HCT116 (cell line): ENCODE results near the gene GSTA4. TPM values are rescaled to one million over a fixed set of nuclear protein-coding genes. Genes with fewer than 3 reads are reported as not detected.
"Not testable (repeated sequence)": the region's sequence is repeated elsewhere in the genome, so short reads cannot be mapped to it uniquely, and the experiment has no call there.

Source experiments
- ATAC-seq: fragments of 200-7000 bp; cut with Tn5 transposase; 2 replicates; pipeline ENCODE4 v1.9.1; 2020; ENCODE audit warnings: mild to moderate bottlenecking, moderate library complexity
- BruUV-seq: library from RNA; stranded (reverse); fragments of 400-500 nt; replicated peaks from 2 replicates; lab custom pipeline; 2021; lab: Mats Ljungman, UMichigan
- CTCF ChIA-PET: fragments of 300-600 bp; sonication (Branson Sonifier 250); formaldehyde crosslinking; loops from one replicate; lab custom pipeline; 2021; ENCODE audit warnings: antibody characterized with exemption; lab: Charles Lee
- POLR2A ChIA-PET: fragments of 300-600, 350-600 bp; sonication (Branson Sonifier 250); formaldehyde crosslinking; loops from one replicate; lab custom pipeline; 2021; ENCODE audit warnings: antibody characterized with exemption; lab: Charles Lee
- RAD21 ChIA-PET, 2 experiments: fragments of 300-600 bp; sonication (Branson Sonifier 250); formaldehyde crosslinking; loops; one replicate each; lab custom pipeline; 2023; ENCODE audit warnings: low total read pairs in 2 of 2; ENCODE audit not compliant: uncharacterized antibody in 2 of 2, unreplicated experiment in 2 of 2, low non-redundant PET in 1 of 2; lab: Charles Lee
- DNase-seq: peaks from one replicate; pipeline ENCODE4 v3.0.0-alpha.2; 2010; ENCODE audit warnings: low read depth, low spot score
- H2AFZ ChIP-seq: fragments of 200-600 bp; shearing (Covaris generic), sonication (generic); 2 replicates; pipeline ENCODE4 v1.6.1; 2017; ENCODE audit warnings: low read depth, mixed run types, mixed read lengths, antibody characterized with exemption, low read length; ENCODE audit not compliant: poor library complexity, severe bottlenecking
- H3K27ac ChIP-seq: 2 replicates; pipeline ENCODE4 v1.5.1; 2012; ENCODE audit warnings: low read depth, low read length
- H3K27me3 ChIP-seq: fragments of 200-600 bp; sonication (generic); 2 replicates; pipeline ENCODE4 v1.6.1; 2016; ENCODE audit warnings: mixed run types, low read length, mixed read lengths; ENCODE audit not compliant: insufficient read depth
- H3K36me3 ChIP-seq, 2 experiments: fragments of 200-500 bp in 1 of 2; fragments of 200-600 bp in 1 of 2; sonication (Bioruptor generic) in 1 of 2; sonication (generic) in 1 of 2; 2 replicates each; pipeline versions ENCODE4 v1.5.1 to v1.6.1; 2014 to 2016; ENCODE audit warnings: low read length in 2 of 2, inconsistent platforms in 1 of 2, mixed read lengths in 1 of 2, mixed run types in 1 of 2; ENCODE audit not compliant: insufficient read depth in 2 of 2, control insufficient read depth in 1 of 2
- H3K4me1 ChIP-seq, 2 experiments: fragments of 200-600 bp in 1 of 2; sonication (generic) in 1 of 2; 2 replicates each; pipeline versions ENCODE4 v1.5.1 to v1.6.1; 2012 to 2017; ENCODE audit warnings: low read length in 2 of 2, inconsistent platforms in 1 of 2, mild to moderate bottlenecking in 1 of 2, mixed read lengths in 1 of 2, mixed run types in 1 of 2, moderate library complexity in 1 of 2; ENCODE audit not compliant: insufficient read depth in 2 of 2, control insufficient read depth in 1 of 2
- H3K4me2 ChIP-seq: fragments of 200-600 bp; sonication (generic); 2 replicates; pipeline ENCODE4 v1.6.1; 2017; ENCODE audit warnings: mixed run types, low read length, mixed read lengths
- H3K4me3 ChIP-seq, 2 experiments: fragments of 200-600 bp in 1 of 2; sonication (generic) in 1 of 2; replicated peaks in 1 of 2; 2 replicates each; pipeline ENCODE4 v1.5.1; 2011 to 2016; ENCODE audit warnings: low read length in 2 of 2, control low read depth in 1 of 2, low read depth in 1 of 2, mild to moderate bottlenecking in 1 of 2, mixed read lengths in 1 of 2, mixed run types in 1 of 2
- H3K79me2 ChIP-seq: fragments of 200-600 bp; sonication (generic); 2 replicates; pipeline ENCODE4 v1.6.1; 2017; ENCODE audit warnings: mild to moderate bottlenecking, mixed run types, low read length, moderate library complexity, mixed read lengths; ENCODE audit not compliant: insufficient read depth
- H3K9ac ChIP-seq: fragments of 200-600 bp; sonication (generic); 2 replicates; pipeline ENCODE4 v1.6.1; 2016; ENCODE audit warnings: low read length, mixed read lengths
- H3K9me2 ChIP-seq: fragments of 200-600 bp; sonication (generic), shearing (Covaris generic); 2 replicates; pipeline ENCODE4 v1.6.1; 2017; ENCODE audit warnings: mixed run types, mild to moderate bottlenecking, moderate library complexity; ENCODE audit not compliant: insufficient read depth
- H3K9me3 ChIP-seq, 2 experiments: fragments of 200-500 bp in 1 of 2; fragments of 200-600 bp in 1 of 2; sonication (Bioruptor generic) in 1 of 2; sonication (generic) in 1 of 2; 2 replicates each; pipeline ENCODE4 v1.6.1; 2014 to 2017; ENCODE audit warnings: low read length in 2 of 2, mixed read lengths in 2 of 2, inconsistent platforms in 1 of 2, low read depth in 1 of 2, mild to moderate bottlenecking in 1 of 2, mixed run types in 1 of 2, moderate library complexity in 1 of 2; ENCODE audit not compliant: control insufficient read depth in 1 of 2, insufficient read depth in 1 of 2
- H4K20me1 ChIP-seq: fragments of 200-600 bp; sonication (generic), shearing (Covaris generic); 2 replicates; pipeline ENCODE4 v1.6.1; 2017; ENCODE audit warnings: mixed run types, mild to moderate bottlenecking, moderate library complexity; ENCODE audit not compliant: insufficient read depth
- CEBPB ChIP-seq: IDR thresholded peaks from 2 replicates; pipeline ENCODE4 v1.6.1; 2012; ENCODE audit warnings: low read depth
- ELF1 ChIP-seq: IDR thresholded peaks from 2 replicates; pipeline ENCODE4 v1.6.1; 2012; ENCODE audit warnings: low read depth, borderline replicate concordance
- JUND ChIP-seq: IDR thresholded peaks from 2 replicates; pipeline ENCODE4 v1.6.1; 2012
- TCF7L2 ChIP-seq: IDR thresholded peaks from 2 replicates; pipeline ENCODE4 v1.7.0; 2011; ENCODE audit warnings: borderline replicate concordance, inconsistent platforms; ENCODE audit not compliant: insufficient read depth, insufficient read length; ENCODE audit errors: extremely low read depth
- intact Hi-C: fragments of 100-400 bp; cut with micrococcal nuclease; formaldehyde crosslinking; loops from 2 replicates; pipeline ENCODE4 v1.10.0; 2022
- total RNA-seq: library from RNA; stranded (reverse); gene quantifications from one replicate; pipeline ENCODE4 v1.2.1, GENCODE V29; 2021; ENCODE audit not compliant: unreplicated experiment
- TF ChIP-seq, protein P1 (sequence below): IDR thresholded peaks from 2 replicates; pipeline ENCODE4 v1.6.1; 2012
- TF ChIP-seq, protein P2 (sequence below): IDR thresholded peaks from 2 replicates; pipeline ENCODE4 v1.6.1; 2012; ENCODE audit warnings: low read depth

GSTA4 gene
- total RNA-seq, 1 experiment from 2014 or later = 2.2 TPM

DNA sequence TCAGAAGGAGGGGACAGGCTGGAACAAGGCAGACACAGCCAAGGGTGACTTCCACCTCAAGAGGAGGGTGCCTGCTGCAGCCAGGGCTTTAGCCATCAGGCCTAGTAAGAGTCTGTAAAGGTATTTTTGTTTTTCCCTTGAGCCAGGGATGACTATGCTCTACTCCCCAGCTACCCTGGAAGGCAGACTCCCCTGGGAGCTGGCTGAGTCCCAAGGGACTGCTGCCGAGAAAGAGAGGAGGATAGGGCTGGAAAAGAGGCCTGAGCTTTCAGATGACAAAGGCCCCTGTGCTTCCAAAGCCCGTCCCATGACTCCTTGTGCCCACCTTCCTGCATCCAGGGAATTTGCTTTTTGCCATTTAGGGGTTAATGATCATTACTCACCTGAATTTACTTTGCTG lies 14.0 kb upstream of the GSTA4 start:
- Histone ChIP-seq H3K27ac (no peak overlapping the region), H3K4me3 (no peak overlapping the region), H4K20me1 (no peaks in the 10 kb centered on the region), H3K79me2 (no peaks in the 10 kb centered on the region), H3K9me2 (no peaks in the 10 kb centered on the region), H3K4me2 (no peak overlapping the region), H3K9ac (no peak overlapping the region), H3K36me3 (peaks cover 0 to 16% of the 10 kb centered on the region in 2 experiments; a peak in 2 of 4 replicates), H2AFZ (no peak overlapping the region), H3K9me3 (no peaks in the 10 kb centered on the region), H3K27me3 (no peaks in the 10 kb centered on the region), H3K4me1 (no peaks in the 10 kb centered on the region)
- intact Hi-C loops = no loop called here
- CTCF ChIA-PET = no interaction called here
- POLR2A ChIA-PET = no interaction called here
- ATAC-seq = no peak
- BruUV-seq = no TSS peak
- TF ChIP-seq JUND (no peak), ELF1 (no peak), TCF7L2 (no peak), CEBPB (no peak)
- TF ChIP-seq, protein P1, sequence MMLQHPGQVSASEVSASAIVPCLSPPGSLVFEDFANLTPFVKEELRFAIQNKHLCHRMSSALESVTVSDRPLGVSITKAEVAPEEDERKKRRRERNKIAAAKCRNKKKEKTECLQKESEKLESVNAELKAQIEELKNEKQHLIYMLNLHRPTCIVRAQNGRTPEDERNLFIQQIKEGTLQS = no peak
- TF ChIP-seq, protein P2, sequence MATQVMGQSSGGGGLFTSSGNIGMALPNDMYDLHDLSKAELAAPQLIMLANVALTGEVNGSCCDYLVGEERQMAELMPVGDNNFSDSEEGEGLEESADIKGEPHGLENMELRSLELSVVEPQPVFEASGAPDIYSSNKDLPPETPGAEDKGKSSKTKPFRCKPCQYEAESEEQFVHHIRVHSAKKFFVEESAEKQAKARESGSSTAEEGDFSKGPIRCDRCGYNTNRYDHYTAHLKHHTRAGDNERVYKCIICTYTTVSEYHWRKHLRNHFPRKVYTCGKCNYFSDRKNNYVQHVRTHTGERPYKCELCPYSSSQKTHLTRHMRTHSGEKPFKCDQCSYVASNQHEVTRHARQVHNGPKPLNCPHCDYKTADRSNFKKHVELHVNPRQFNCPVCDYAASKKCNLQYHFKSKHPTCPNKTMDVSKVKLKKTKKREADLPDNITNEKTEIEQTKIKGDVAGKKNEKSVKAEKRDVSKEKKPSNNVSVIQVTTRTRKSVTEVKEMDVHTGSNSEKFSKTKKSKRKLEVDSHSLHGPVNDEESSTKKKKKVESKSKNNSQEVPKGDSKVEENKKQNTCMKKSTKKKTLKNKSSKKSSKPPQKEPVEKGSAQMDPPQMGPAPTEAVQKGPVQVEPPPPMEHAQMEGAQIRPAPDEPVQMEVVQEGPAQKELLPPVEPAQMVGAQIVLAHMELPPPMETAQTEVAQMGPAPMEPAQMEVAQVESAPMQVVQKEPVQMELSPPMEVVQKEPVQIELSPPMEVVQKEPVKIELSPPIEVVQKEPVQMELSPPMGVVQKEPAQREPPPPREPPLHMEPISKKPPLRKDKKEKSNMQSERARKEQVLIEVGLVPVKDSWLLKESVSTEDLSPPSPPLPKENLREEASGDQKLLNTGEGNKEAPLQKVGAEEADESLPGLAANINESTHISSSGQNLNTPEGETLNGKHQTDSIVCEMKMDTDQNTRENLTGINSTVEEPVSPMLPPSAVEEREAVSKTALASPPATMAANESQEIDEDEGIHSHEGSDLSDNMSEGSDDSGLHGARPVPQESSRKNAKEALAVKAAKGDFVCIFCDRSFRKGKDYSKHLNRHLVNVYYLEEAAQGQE = no peak
- DNase-seq = no peak
- RAD21 ChIA-PET = no interaction called here

DNA sequence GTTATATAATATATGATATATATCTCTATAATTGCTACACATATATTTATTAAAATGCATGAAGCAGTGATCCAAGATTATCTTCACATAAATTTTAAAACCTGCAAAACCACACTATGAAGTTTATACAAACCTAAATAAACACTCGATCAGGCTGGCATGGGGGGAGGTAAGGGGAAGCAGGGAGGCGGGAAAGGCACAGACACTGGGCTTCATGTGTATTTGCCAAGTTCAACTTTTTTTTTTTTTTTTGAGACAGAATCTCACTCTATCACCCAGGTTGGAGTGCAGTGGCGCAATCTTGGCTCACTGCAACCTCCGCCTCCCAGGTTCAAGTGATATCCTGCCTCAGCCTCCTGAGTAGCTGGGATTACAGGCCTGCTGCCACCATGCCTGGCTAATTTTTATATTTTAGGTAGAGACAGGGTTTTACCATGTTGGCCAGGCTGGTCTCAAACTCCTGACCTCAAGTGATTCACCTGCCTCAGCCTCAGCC lies 13.2 kb upstream of the GSTA4 start:
- peaks cover 0 to 16% of the 10 kb centered on the region in 2 experiments; a peak in 2 of 4 replicates for H3K36me3 ChIP-seq
- H3K4me3 ChIP-seq, CTCF ChIA-PET, ATAC-seq, H3K27ac ChIP-seq, H3K9me2 ChIP-seq, H3K9ac ChIP-seq, H3K79me2 ChIP-seq, BruUV-seq, H4K20me1 ChIP-seq, DNase-seq, POLR2A ChIA-PET, intact Hi-C loops, H3K4me2 ChIP-seq, H3K27me3 ChIP-seq, H3K9me3 ChIP-seq, H2AFZ ChIP-seq, H3K4me1 ChIP-seq, RAD21 ChIA-PET: not testable (repeated sequence)
